Liver (tissue), 9 donors: ENCODE measurements around the gene ABHD12B. TPM values are rescaled to one million over a fixed set of nuclear protein-coding genes. Genes with fewer than 3 reads are reported as not detected.

Source experiments
- DNase-seq: peaks from one replicate; pipeline ENCODE4 v3.0.0-alpha.2; 2017; ENCODE audit warnings: low spot score
- H3K27ac ChIP-seq, 2 donors: one replicate each; pipeline ENCODE4 v1.7.0; 2013; ENCODE audit warnings: inconsistent platforms in 2 of 2, low read length in 2 of 2, control low read depth in 1 of 2, low read depth in 1 of 2, mild to moderate bottlenecking in 1 of 2
- H3K27me3 ChIP-seq, 4 donors: one replicate each; pipeline versions ENCODE4 v1.6.1 to v1.7.0; 2013; ENCODE audit warnings: low read length in 3 of 4, inconsistent platforms in 1 of 4, mild to moderate bottlenecking in 1 of 4, moderate library complexity in 1 of 4; ENCODE audit not compliant: control insufficient read depth in 4 of 4, insufficient read depth in 4 of 4
- H3K36me3 ChIP-seq, 4 donors: one replicate each; pipeline versions ENCODE4 v1.6.1 to v1.7.0; 2013; ENCODE audit warnings: low read length in 3 of 4, mild to moderate bottlenecking in 3 of 4, low read depth in 1 of 4, moderate library complexity in 1 of 4; ENCODE audit not compliant: control insufficient read depth in 4 of 4, insufficient read depth in 3 of 4
- H3K4me1 ChIP-seq, 4 donors: one replicate each; pipeline versions ENCODE4 v1.6.1 to v1.7.0; 2013; ENCODE audit warnings: low read length in 3 of 4, mild to moderate bottlenecking in 3 of 4, moderate library complexity in 1 of 4; ENCODE audit not compliant: control insufficient read depth in 4 of 4, insufficient read depth in 4 of 4
- H3K4me3 ChIP-seq, 3 donors: one replicate each; pipeline versions ENCODE4 v1.6.1 to v1.7.0; 2013; ENCODE audit warnings: low read length in 3 of 3, control low read depth in 1 of 3, low read depth in 1 of 3, mild to moderate bottlenecking in 1 of 3
- H3K9ac ChIP-seq, 2 donors: one replicate each; pipeline ENCODE4 v1.7.0; 2013; ENCODE audit warnings: low read length in 2 of 2, mild to moderate bottlenecking in 2 of 2, moderate library complexity in 2 of 2, control low read depth in 1 of 2, low read depth in 1 of 2
- H3K9me3 ChIP-seq, 4 donors: one replicate each; pipeline versions ENCODE4 v1.6.1 to v1.7.0; 2013; ENCODE audit warnings: low read length in 3 of 4; ENCODE audit not compliant: control insufficient read depth in 4 of 4
- ATF3 ChIP-seq: IDR thresholded peaks from 2 replicates; pipeline ENCODE4 v1.6.1; 2016; ENCODE audit warnings: antibody characterized with exemption
- CTCF ChIP-seq: fragments of 150-350 bp; IDR thresholded peaks from 2 replicates; pipeline ENCODE4 v1.5.1; 2017; ENCODE audit warnings: improper control_type of control experiment, low read depth, low read length; ENCODE audit not compliant: missing input control
- EGR1 ChIP-seq, 2 donors: IDR thresholded peaks; 2 replicates each; pipeline ENCODE4 v1.6.1; 2016 to 2018; ENCODE audit warnings: antibody characterized with exemption in 2 of 2, low read depth in 2 of 2
- FOXA1 ChIP-seq: IDR thresholded peaks from 2 replicates; pipeline ENCODE4 v1.6.1; 2016; ENCODE audit warnings: antibody characterized with exemption
- FOXA2 ChIP-seq: IDR thresholded peaks from 2 replicates; pipeline ENCODE4 v1.6.1; 2016; ENCODE audit warnings: antibody characterized with exemption
- GABPA ChIP-seq, 2 donors: IDR thresholded peaks in 1 of 2; conservative IDR thresholded peaks in 1 of 2; 2 replicates each; pipeline ENCODE4 v1.6.1; 2016; ENCODE audit warnings: antibody characterized with exemption in 2 of 2, mild to moderate bottlenecking in 1 of 2, moderate library complexity in 1 of 2
- HNF4A ChIP-seq, 2 donors: conservative IDR thresholded peaks; 2 replicates each; pipeline ENCODE4 v1.6.1; 2016; ENCODE audit warnings: antibody characterized with exemption in 2 of 2, mild to moderate bottlenecking in 2 of 2
- HNF4G ChIP-seq: IDR thresholded peaks from 2 replicates; pipeline ENCODE4 v1.6.1; 2016; ENCODE audit warnings: antibody characterized with exemption
- JUND ChIP-seq, 2 donors: IDR thresholded peaks; 2 replicates each; pipeline ENCODE4 v1.6.1; 2016; ENCODE audit warnings: antibody characterized with exemption in 2 of 2
- NR2F2 ChIP-seq: IDR thresholded peaks from 2 replicates; pipeline ENCODE4 v1.6.1; 2016; ENCODE audit warnings: antibody characterized with exemption
- RAD21 ChIP-seq, 2 donors: IDR thresholded peaks; 2 replicates each; pipeline ENCODE4 v1.6.1; 2016; ENCODE audit warnings: antibody characterized with exemption in 2 of 2, mild to moderate bottlenecking in 2 of 2
- SP1 ChIP-seq: IDR thresholded peaks from 2 replicates; pipeline ENCODE4 v1.6.1; 2018; ENCODE audit warnings: antibody characterized with exemption, mild to moderate bottlenecking
- TAF1 ChIP-seq: conservative IDR thresholded peaks from 2 replicates; pipeline ENCODE4 v1.6.1; 2016; ENCODE audit warnings: antibody characterized with exemption, mild to moderate bottlenecking
- YY1 ChIP-seq: IDR thresholded peaks from 2 replicates; pipeline ENCODE4 v1.6.1; 2016; ENCODE audit warnings: antibody characterized with exemption, mild to moderate bottlenecking
- ZBTB33 ChIP-seq: IDR thresholded peaks from 2 replicates; pipeline ENCODE4 v1.6.1; 2016; ENCODE audit warnings: antibody characterized with exemption
- WGBS: extraction: QIAGEN DNeasy Blood & Tissue Kit; methylation state at CpG from one replicate; pipeline ENCODE4 v1.1.7; 2013; 5-methylcytosine and 5-hydroxymethylcytosine counted together
- polyA plus RNA-seq, 2 donors: library from polyadenylated mRNA; stranded (reverse) in 1 of 2; unstranded in 1 of 2; fragments of 200-250 nt in 1 of 2; fragments of >200 nt in 1 of 2; fragmentation: Nextera tagmentation in 1 of 2; extraction: Ambion mirVana in 1 of 2; gene quantifications; one replicate each; pipeline versions ENCODE4 v1.2.1 to v1.2.3, GENCODE V29; 2013 to 2015
- total RNA-seq, 2 donors: library from RNA; depleted of rRNA; stranded (reverse); fragments of >200 nt; gene quantifications; one replicate each; pipeline ENCODE4 v1.2.3, GENCODE V29; 2014
- TF ChIP-seq, protein P1 (sequence below): IDR thresholded peaks from 2 replicates; pipeline ENCODE4 v1.6.1; 2016; ENCODE audit warnings: antibody characterized with exemption
- donor health status: healthy.
- donor health status: healthy.
- donor health status: healthy.
- donor health status: healthy.
- donor health status: healthy.

The ABHD12B gene
- total and polyA plus RNA-seq, 4 donors: 0.09 to 0.58 TPM; not detected in 2

- no peak for TF ChIP-seq FOXA2
- no peak for TF ChIP-seq YY1
- no peak for TF ChIP-seq GABPA (IDR thresholded peaks at IDR 0.05 in 1 of 2, conservative IDR thresholded peaks at IDR 0.05 in 1 of 2)
- TF ChIP-seq, protein P1, sequence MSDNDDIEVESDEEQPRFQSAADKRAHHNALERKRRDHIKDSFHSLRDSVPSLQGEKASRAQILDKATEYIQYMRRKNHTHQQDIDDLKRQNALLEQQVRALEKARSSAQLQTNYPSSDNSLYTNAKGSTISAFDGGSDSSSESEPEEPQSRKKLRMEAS: no peak
- TF ChIP-seq JUND (IDR thresholded peaks at IDR 0.05): no peak
- TF ChIP-seq FOXA1: no peak
- TF ChIP-seq ATF3: no peak
- no peak for TF ChIP-seq ZBTB33
- no peak for TF ChIP-seq TAF1
- no peak for TF ChIP-seq CTCF
- TF ChIP-seq HNF4G: no peak
- TF ChIP-seq EGR1 (IDR thresholded peaks at IDR 0.05; ENCODE audit: low read depth in 2 of 2): no peak
- TF ChIP-seq SP1: no peak
- no peak for TF ChIP-seq RAD21 (IDR thresholded peaks at IDR 0.05)
- no peak for TF ChIP-seq HNF4A (conservative IDR thresholded peaks at IDR 0.05)
- Histone ChIP-seq H3K4me3 (no peak overlapping the region), H3K9me3 (no peaks in the 10 kb centered on the region), H3K4me1 (no peaks in the 10 kb centered on the region), H3K27me3 (no peaks in the 10 kb centered on the region), H3K9ac (no peak overlapping the region), H3K27ac (no peak overlapping the region), H3K36me3 (peaks cover 0 to 3% (median 0%) of the 10 kb centered on the region in 4 donors)
- WGBS: 83% methylated on average over 1 of the region's 1 CpG
- no peak for DNase-seq
Measured at GRCh38 chr14:50883827-50884197, 12.0 kb downstream of the ABHD12B start.

- no peaks in the 10 kb centered on the region for H3K4me1 ChIP-seq
- H3K9ac ChIP-seq: no peak overlapping the region
- H3K27ac ChIP-seq: no peak overlapping the region
- DNase-seq: no peak
- no peaks in the 10 kb centered on the region for H3K9me3 ChIP-seq
- no peak for TF ChIP-seq NR2F2
- TF ChIP-seq HNF4A (conservative IDR thresholded peaks at IDR 0.05): no peak
- no peak for TF ChIP-seq SP1
- TF ChIP-seq ZBTB33: no peak
- no peak for TF ChIP-seq FOXA2
- TF ChIP-seq CTCF: no peak
- TF ChIP-seq YY1: no peak
- no peak for TF ChIP-seq HNF4G
- no peak for TF ChIP-seq RAD21 (IDR thresholded peaks at IDR 0.05)
- no peak for TF ChIP-seq GABPA (IDR thresholded peaks at IDR 0.05 in 1 of 2, conservative IDR thresholded peaks at IDR 0.05 in 1 of 2)
- TF ChIP-seq JUND (IDR thresholded peaks at IDR 0.05): no peak
- no peak overlapping the region for H3K4me3 ChIP-seq
- no peaks in the 10 kb centered on the region for H3K27me3 ChIP-seq
- peaks cover 0 to 3% (median 0%) of the 10 kb centered on the region in 4 donors for H3K36me3 ChIP-seq
Measured at GRCh38 chr14:50887476-50887875, 15.6 kb downstream of the ABHD12B start.
